Stimulated activated naive CD8-positive, alpha-beta T cell treated with anti-CD3 and anti-CD28 coated beads, Interleukin-15, amount 100 ng/mL, for 72 hours (primary cell): ENCODE measurements around the gene EZH2.

Source experiments
- ATAC-seq: fragments of 150-1000 bp; cut with Tn5 transposase; 2 replicates; pipeline ENCODE4 v1.10.0; 2021; ENCODE audit warnings: mild to moderate bottlenecking, moderate library complexity
- DNase-seq, 2 donors: peaks; one replicate each; pipeline ENCODE4 v3.0.0; 2021 to 2022
- H3K27ac Mint-ChIP-seq, 2 donors: one replicate each; pipeline ENCODE4 v1.8.0; 2022; ENCODE audit warnings: mild to moderate bottlenecking in 2 of 2, mixed read lengths in 2 of 2, moderate library complexity in 2 of 2
- H3K27me3 Mint-ChIP-seq: one replicate; pipeline ENCODE4 v1.8.0; 2022; ENCODE audit warnings: mixed read lengths
- H3K4me1 Mint-ChIP-seq: one replicate; pipeline ENCODE4 v1.8.0; 2022; ENCODE audit warnings: mild to moderate bottlenecking, mixed read lengths
- H3K4me3 Mint-ChIP-seq, 2 donors: one replicate each; pipeline ENCODE4 v1.8.0; 2022; ENCODE audit warnings: mild to moderate bottlenecking in 2 of 2, mixed read lengths in 2 of 2, moderate library complexity in 1 of 2
- H3K9me3 Mint-ChIP-seq, 2 donors: one replicate each; pipeline ENCODE4 v1.8.0; 2022; ENCODE audit warnings: mixed read lengths in 2 of 2

The EZH2 gene

DNA sequence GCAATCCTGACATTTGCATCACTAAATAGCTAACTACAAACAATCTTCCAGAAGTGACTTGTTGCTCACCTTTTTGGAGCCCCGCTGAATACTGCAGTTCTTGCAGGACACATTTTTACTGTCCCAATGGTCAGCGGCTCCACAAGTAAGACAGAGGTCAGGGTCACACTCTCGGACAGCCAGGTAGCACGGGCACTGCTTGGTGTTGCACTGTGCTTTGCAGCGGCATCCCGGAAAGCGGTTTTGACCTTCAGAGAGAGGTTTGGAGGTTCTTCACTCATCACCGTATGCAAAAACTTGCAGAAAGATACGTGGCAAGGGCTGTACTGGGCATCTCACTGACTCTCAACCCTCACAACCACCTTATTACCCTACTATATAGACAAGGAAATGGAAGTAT is 70.2 kb downstream of the EZH2 start:
- Mint-ChIP-seq H3K27ac (no peak overlapping the region), H3K9me3 (no peaks in the 10 kb centered on the region), H3K4me1 (no peaks in the 10 kb centered on the region), H3K27me3 (no peaks in the 10 kb centered on the region), H3K4me3 (no peak overlapping the region)
- DNase-seq: no peak
- no peak for ATAC-seq

DNA sequence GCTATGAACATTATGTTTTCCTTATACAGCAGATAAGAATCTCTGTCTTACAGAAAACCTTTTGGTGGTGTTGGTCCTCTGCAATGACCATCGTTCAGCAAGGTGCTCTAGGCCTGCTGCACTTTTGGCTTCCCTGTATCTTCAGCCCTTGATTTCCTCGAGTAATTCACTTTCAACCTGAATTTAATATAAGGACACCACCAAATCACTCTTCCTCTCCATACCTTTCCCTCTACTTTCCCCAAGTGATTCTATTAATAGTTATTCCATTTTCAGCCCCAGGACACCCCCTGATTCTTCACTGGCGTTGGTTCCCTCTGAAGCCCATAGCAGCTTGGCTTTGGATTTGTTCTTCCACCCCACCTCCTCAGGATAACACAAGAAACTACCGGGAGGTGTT is 72.2 kb downstream of the EZH2 start:
- DNase-seq (no peak), ATAC-seq (no peak)
- Mint-ChIP-seq H3K4me1 (no peaks in the 10 kb centered on the region), H3K27me3 (no peaks in the 10 kb centered on the region), H3K27ac (peak overlapping the region; percentile 4 to 30), H3K9me3 (no peaks in the 10 kb centered on the region), H3K4me3 (no peak overlapping the region)

DNA sequence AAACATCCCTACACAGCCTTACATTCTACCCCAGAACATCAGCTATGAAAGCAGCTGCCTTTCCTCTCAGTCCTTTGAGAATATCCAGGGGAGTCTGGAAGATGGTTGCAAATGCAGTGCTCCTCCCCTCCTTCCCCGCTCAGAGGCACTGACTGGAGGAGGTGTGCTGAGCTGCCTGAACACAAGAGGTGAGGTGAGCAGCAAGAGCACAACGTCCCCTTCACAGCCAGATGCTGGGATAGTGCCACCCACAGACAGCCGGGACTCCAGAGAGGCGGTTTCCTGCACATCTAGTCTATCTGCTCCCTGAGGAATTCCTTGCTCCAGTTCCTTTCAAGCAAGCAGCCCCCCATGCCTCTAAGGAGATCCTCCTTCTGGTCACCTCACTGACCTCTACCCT is 74.2 kb downstream of the EZH2 start:
- peak overlapping the region in 1 of 2 donors; percentile 9 for H3K27ac Mint-ChIP-seq
- no peaks in the 10 kb centered on the region for H3K27me3 Mint-ChIP-seq
- DNase-seq: no peak
- no peaks in the 10 kb centered on the region for H3K4me1 Mint-ChIP-seq
- no peak for ATAC-seq
- H3K9me3 Mint-ChIP-seq: no peaks in the 10 kb centered on the region
- H3K4me3 Mint-ChIP-seq: no peak overlapping the region

DNA sequence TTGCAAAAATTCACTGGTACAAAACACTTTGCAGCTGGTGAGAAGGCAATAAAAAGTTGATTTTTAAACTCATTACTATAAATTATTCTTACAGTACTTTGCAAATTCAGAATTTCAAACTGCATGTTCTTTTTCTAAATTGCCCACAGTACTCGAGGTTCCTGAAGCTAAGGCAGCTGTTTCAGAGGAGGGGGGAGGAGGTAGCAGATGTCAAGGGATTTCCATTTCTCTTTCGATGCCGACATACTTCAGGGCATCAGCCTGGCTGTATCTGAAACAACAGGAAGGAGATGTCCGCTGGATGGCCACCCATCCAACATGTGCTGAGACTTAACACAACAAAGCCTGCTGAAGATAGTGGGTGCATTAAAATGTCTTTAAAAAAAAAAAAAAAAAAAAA is 76.7 kb downstream of the EZH2 start:
- Mint-ChIP-seq H3K9me3 (no peaks in the 10 kb centered on the region), H3K27me3 (no peaks in the 10 kb centered on the region), H3K27ac (peak overlapping the region in 1 of 2 donors; percentile 83), H3K4me3 (no peak overlapping the region), H3K4me1 (no peaks in the 10 kb centered on the region)
- no peak for DNase-seq
- no peak for ATAC-seq

DNA sequence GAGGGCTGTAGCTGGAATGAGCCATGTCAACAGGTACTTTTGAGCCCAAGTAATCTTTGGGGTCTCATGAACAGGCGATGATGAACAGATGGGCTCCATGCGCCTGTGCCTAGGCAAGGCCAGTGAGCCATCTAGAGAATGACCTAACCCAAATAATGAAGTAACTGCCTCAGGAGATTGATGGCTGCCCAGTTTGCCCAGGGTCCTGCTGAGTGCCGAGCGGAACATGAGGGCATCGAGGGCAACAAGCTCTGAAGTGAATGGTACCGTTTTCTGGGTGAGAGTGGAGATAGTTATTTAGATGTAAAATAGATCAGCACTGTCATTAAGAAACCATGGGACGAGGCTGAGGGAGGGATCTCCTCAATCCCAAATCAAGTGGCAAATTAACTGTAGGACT is 77.9 kb downstream of the EZH2 start:
- Mint-ChIP-seq H3K4me1 (no peaks in the 10 kb centered on the region), H3K27me3 (no peaks in the 10 kb centered on the region), H3K4me3 (no peak overlapping the region), H3K9me3 (no peaks in the 10 kb centered on the region), H3K27ac (no peak overlapping the region)
- DNase-seq: no peak
- no peak for ATAC-seq

DNA sequence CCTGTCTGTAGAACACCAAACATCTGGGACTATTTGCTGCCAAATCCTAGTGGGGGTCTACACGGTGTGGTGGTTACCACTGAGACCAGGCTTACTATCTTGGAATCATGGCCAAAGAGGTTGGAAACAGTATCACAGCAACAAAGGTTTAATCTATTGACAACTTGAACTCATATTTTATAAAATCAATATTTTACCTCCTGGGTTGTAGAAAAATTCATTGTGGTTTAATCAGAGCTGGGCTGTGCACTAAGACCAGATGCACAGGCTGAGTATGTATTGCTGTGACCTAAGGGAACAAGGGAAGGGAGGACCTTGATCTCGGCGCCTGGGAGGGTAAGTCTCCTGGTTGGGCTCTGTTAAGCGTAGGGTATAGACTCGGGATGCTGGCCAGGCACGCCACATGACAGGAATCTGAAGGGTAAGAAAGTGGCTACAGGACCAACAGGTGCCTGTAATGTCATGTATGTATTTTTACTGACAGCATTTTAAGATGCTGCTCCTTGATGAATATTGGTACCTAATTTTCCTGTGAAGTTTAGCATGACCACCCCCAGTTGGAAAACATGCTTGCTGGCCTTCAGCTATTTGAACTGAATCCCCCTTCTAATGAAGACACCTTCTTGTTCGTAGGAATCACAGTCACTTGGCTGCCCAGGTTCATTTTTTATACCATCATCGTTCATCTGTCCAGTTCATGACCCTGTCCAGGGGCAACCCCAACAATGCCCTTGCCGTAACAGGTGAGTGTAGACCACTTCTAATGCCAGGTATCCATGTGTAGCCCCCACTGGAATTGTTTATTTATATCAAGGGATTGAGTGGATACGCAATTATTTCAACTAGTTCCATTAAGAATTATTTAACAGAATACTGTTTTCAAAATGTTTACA is 79.5 kb downstream of the EZH2 start:
- ATAC-seq (peak; percentile 18), DNase-seq (no peak)
- H3K9me3 Mint-ChIP-seq: no peaks in the 10 kb centered on the region
- no peaks in the 10 kb centered on the region for H3K27me3 Mint-ChIP-seq
- no peaks in the 10 kb centered on the region for H3K4me1 Mint-ChIP-seq
- no peak overlapping the region for H3K4me3 Mint-ChIP-seq
- peak overlapping the region; percentile 5 to 48 for H3K27ac Mint-ChIP-seq

GRCh38 chr7:148803094-148803493 is 81.0 kb downstream of the EZH2 start:
- no peaks in the 10 kb centered on the region for H3K4me1 Mint-ChIP-seq
- no peak for ATAC-seq
- H3K27ac Mint-ChIP-seq: peak overlapping the region; percentile 8 to 82

GRCh38 chr7:148802101-148802493 is 82.0 kb downstream of the EZH2 start:
- DNase-seq: no peak
- no peak overlapping the region for H3K4me3 Mint-ChIP-seq
- H3K27ac Mint-ChIP-seq: peak overlapping the region in 1 of 2 donors; percentile 27
- no peak for ATAC-seq
- H3K9me3 Mint-ChIP-seq: no peaks in the 10 kb centered on the region
- no peaks in the 10 kb centered on the region for H3K4me1 Mint-ChIP-seq
- no peaks in the 10 kb centered on the region for H3K27me3 Mint-ChIP-seq

More at GRCh38 chr7:148803094-148803493, 81.0 kb downstream of the EZH2 start:
- DNase-seq: no peak
- Mint-ChIP-seq H3K4me3 (no peak overlapping the region), H3K27me3 (no peaks in the 10 kb centered on the region), H3K9me3 (no peaks in the 10 kb centered on the region)

GRCh38 chr7:148800677-148801076 is 83.4 kb downstream of the EZH2 start:
- peak overlapping the region in 1 of 2 donors; percentile 89 for H3K27ac Mint-ChIP-seq
- DNase-seq (no peak), ATAC-seq (no peak)
- H3K9me3 Mint-ChIP-seq: no peaks in the 10 kb centered on the region
- no peaks in the 10 kb centered on the region for H3K27me3 Mint-ChIP-seq
- H3K4me1 Mint-ChIP-seq: no peaks in the 10 kb centered on the region
- no peak overlapping the region for H3K4me3 Mint-ChIP-seq

- Mint-ChIP-seq H3K9me3 (no peaks in the 10 kb centered on the region), H3K4me1 (no peaks in the 10 kb centered on the region), H3K4me3 (no peak overlapping the region), H3K27me3 (no peaks in the 10 kb centered on the region), H3K27ac (peak overlapping the region in 1 of 2 donors; percentile 75)
- ATAC-seq: no peak
- no peak for DNase-seq
Observed at GRCh38 chr7:148799893-148800555, 84.1 kb downstream of the EZH2 start.

- Mint-ChIP-seq H3K27ac (no peak overlapping the region), H3K4me1 (peaks cover 7% of the 10 kb centered on the region), H3K27me3 (no peaks in the 10 kb centered on the region), H3K4me3 (no peak overlapping the region), H3K9me3 (no peaks in the 10 kb centered on the region)
- DNase-seq (no peak), ATAC-seq (no peak)
Observed at GRCh38 chr7:148796841-148797240, 87.2 kb downstream of the EZH2 start.

DNA sequence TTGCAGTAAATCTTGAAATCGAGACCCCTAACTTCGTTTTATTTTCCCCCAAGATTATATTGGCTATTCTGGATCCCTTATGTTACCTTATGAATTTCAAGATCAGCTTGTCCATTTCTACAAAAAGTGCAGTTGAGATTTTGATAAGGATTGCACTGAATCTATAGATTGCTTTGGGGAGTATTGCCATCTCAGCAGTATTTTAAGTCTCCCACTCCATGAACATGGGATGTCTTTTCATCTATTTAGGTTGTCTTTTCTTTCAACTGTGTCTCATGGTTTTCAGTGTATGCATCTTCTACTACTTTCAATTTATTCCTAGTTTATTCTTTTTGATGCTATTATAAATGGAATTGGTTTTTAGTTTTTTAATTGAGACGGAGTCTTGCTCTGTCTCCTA is 89.6 kb downstream of the EZH2 start:
- ATAC-seq: no peak
- no peak overlapping the region for H3K4me3 Mint-ChIP-seq
- H3K27ac Mint-ChIP-seq: peak overlapping the region; percentile 33 to 89
- no peaks in the 10 kb centered on the region for H3K9me3 Mint-ChIP-seq
- no peaks in the 10 kb centered on the region for H3K27me3 Mint-ChIP-seq
- DNase-seq: no peak
- peaks cover 7% of the 10 kb centered on the region for H3K4me1 Mint-ChIP-seq

- Mint-ChIP-seq H3K27me3 (no peaks in the 10 kb centered on the region), H3K27ac (peak overlapping the region in 1 of 2 donors; percentile 75), H3K4me1 (peaks cover 7% of the 10 kb centered on the region), H3K9me3 (no peaks in the 10 kb centered on the region), H3K4me3 (no peak overlapping the region)
- ATAC-seq: no peak
- DNase-seq: no peak
Observed at GRCh38 chr7:148793590-148793989, 90.5 kb downstream of the EZH2 start.

- Mint-ChIP-seq H3K27me3 (no peaks in the 10 kb centered on the region), H3K9me3 (no peaks in the 10 kb centered on the region), H3K4me3 (no peak overlapping the region), H3K4me1 (peaks cover 7% of the 10 kb centered on the region), H3K27ac (no peak overlapping the region)
- ATAC-seq: no peak
- no peak for DNase-seq
Observed at GRCh38 chr7:148791546-148791945, 92.5 kb downstream of the EZH2 start.

- Mint-ChIP-seq H3K4me1 (peaks cover 7% of the 10 kb centered on the region), H3K27me3 (no peaks in the 10 kb centered on the region), H3K4me3 (no peak overlapping the region), H3K27ac (no peak overlapping the region), H3K9me3 (no peaks in the 10 kb centered on the region)
- DNase-seq (no peak), ATAC-seq (no peak)
Observed at GRCh38 chr7:148790850-148791249, 93.2 kb downstream of the EZH2 start.

DNA sequence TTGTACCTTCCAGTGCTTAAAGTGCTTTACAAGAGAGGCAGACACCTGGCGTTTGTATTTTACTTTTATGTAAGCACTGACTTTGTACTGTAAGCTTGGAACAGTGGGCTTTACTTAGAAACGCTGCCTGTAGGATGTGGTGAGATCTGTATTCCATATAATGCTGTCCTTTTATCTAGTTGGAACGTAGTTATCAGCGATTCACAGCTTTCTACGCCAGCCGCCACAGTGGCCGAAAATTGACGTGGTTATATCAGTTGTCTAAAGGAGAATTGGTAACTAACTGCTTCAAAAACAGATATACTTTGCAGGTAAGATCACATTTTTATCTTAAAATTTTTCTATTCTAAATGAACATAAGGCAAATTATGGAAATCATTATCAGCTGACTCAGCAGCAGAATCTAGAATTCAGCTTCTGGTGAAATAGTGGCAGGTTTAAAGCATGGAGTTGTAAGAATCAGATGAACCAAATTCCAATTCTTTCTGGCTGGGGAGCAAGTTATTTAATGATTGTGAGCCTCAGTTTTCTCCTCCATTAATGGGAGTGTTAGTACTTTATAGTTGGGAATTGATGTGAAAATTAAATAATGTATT is 93.9 kb downstream of the EZH2 start:
- peaks cover 7% of the 10 kb centered on the region for H3K4me1 Mint-ChIP-seq
- ATAC-seq: no peak
- no peak overlapping the region for H3K4me3 Mint-ChIP-seq
- no peak overlapping the region for H3K27ac Mint-ChIP-seq
- no peaks in the 10 kb centered on the region for H3K27me3 Mint-ChIP-seq
- no peaks in the 10 kb centered on the region for H3K9me3 Mint-ChIP-seq
- no peak for DNase-seq
